AG04449 (cell line): ENCODE measurements around the gene GPI.

ENCODE experiments used
- CTCF ChIA-PET: fragments of 350-600 bp; formaldehyde crosslinking; extraction: SDS; loops from one replicate; lab custom pipeline; 2021; ENCODE audit warnings: antibody characterized with exemption; lab: Yijun Ruan, JAX
- POLR2A ChIA-PET: fragments of 400-600, 350-600 bp; formaldehyde crosslinking; extraction: SDS; loops from one replicate; lab custom pipeline; 2020; ENCODE audit warnings: antibody characterized with exemption, inconsistent platforms; lab: Yijun Ruan, JAX
- DNase-seq: peaks from one replicate; pipeline ENCODE4 v3.0.0-alpha.2; 2010; ENCODE audit warnings: low read depth, low spot score
- H3K4me3 ChIP-seq: 2 replicates; pipeline ENCODE4 v1.5.1; 2011; ENCODE audit warnings: low read depth, mild to moderate bottlenecking, control low read depth, low read length
- CTCF ChIP-seq: IDR thresholded peaks from one replicate; pipeline ENCODE4 v1.5.1; 2011; ENCODE audit warnings: mild to moderate bottlenecking, moderate library complexity, low read length, control low read depth, inconsistent platforms; ENCODE audit not compliant: insufficient read depth; ENCODE audit errors: missing control alignments

Gene GPI

GRCh38 chr19:34364830-34365462 is at the start of gene GPI:
Gene GPI, plus strand, starts transcription at chr19:34365196. Its CDS starts 71 bp downstream, at chr19:34365267.
- DNase-seq, result no peak
- CTCF ChIA-PET, result interaction anchor here (1.3 kb wide), 1 partner anchor 12 kb away, joined by 3 read pairs; no protein-coding TSS in a partner anchor
- H3K4me3 ChIP-seq, result peak within 1 kb of the TSS; percentile 81
- no peak for TF ChIP-seq CTCF
- POLR2A ChIA-PET, result interaction anchor here (0.7 kb wide), 1 partner anchor 96 kb away, joined by 3 read pairs; no protein-coding TSS in a partner anchor

- no peak for TF ChIP-seq CTCF
- no peak overlapping the region for H3K4me3 ChIP-seq
- ChIA-PET CTCF (interaction anchor here (1.5 to 1.9 kb wide), 4 partner anchors 10 to 30 kb away, joined by 6 to 9 read pairs (median 8); no protein-coding TSS in a partner anchor), POLR2A (no interaction called here)
- DNase-seq, result no peak
Measured at GRCh38 chr19:34316247-34316646, 48.7 kb upstream of the GPI start.

- H3K4me3 ChIP-seq, result no peak overlapping the region
- no peak for TF ChIP-seq CTCF
- ChIA-PET CTCF (interaction anchor here (1.5 to 1.9 kb wide), 4 partner anchors 9 to 29 kb away, joined by 6 to 9 read pairs (median 8); no protein-coding TSS in a partner anchor), POLR2A (no interaction called here)
- no peak for DNase-seq
Measured at GRCh38 chr19:34316741-34317301, 48.2 kb upstream of the GPI start.

GRCh38 chr19:34317311-34317927 is 47.6 kb upstream of the GPI start:
- H3K4me3 ChIP-seq, result no peak overlapping the region
- no peak for TF ChIP-seq CTCF
- DNase-seq, result no peak
- ChIA-PET CTCF (interaction anchor here (1.9 kb wide), 2 partner anchors 9 to 29 kb away, joined by 7 to 9 read pairs; no protein-coding TSS in a partner anchor), POLR2A (no interaction called here)

- ChIA-PET POLR2A (no interaction called here), CTCF (interaction anchor here (1.2 to 2.9 kb wide), 6 partner anchors 10 to 85 kb away, joined by 3 to 8 read pairs (median 4); no protein-coding TSS in a partner anchor)
- DNase-seq, result no peak
Measured at GRCh38 chr19:34319230-34319585, 45.8 kb upstream of the GPI start.

More at GRCh38 chr19:34319230-34319585, 45.8 kb upstream of the GPI start:
- no peak overlapping the region for H3K4me3 ChIP-seq
- no peak for TF ChIP-seq CTCF
